CD14-positive monocyte (primary cell): ENCODE data around the gene DACT2. TPM values are rescaled to one million over a fixed set of nuclear protein-coding genes. Genes with fewer than 3 reads are reported as not detected.

Experiments used
- DNase-seq, 3 donors: peaks; one replicate each; pipeline ENCODE4 v3.0.0-alpha.2; 2011 to 2022
- H2AFZ ChIP-seq: 2 replicates; pipeline ENCODE4 v1.6.0; 2012; ENCODE audit warnings: mild to moderate bottlenecking, low read depth, low read length, inconsistent platforms; ENCODE audit not compliant: insufficient read depth, poor library complexity, severe bottlenecking
- H3K27ac ChIP-seq, 2 donors: 1 replicate in 1 of 2; 2 replicates in 1 of 2; pipeline ENCODE4 v1.5.1; 2012 to 2013; ENCODE audit warnings: low read length in 2 of 2, control low read depth in 1 of 2, inconsistent platforms in 1 of 2, low read depth in 1 of 2, mild to moderate bottlenecking in 1 of 2
- H3K27me3 ChIP-seq, 2 donors: one replicate each; pipeline versions ENCODE4 v1.6.0 to v1.6.1; 2011 to 2013; ENCODE audit warnings: low read length in 2 of 2; ENCODE audit not compliant: control insufficient read depth in 2 of 2, insufficient read depth in 2 of 2
- H3K36me3 ChIP-seq, 2 donors: replicated peaks in 1 of 2; 1 replicate in 1 of 2; 2 replicates in 1 of 2; pipeline versions ENCODE4 v1.5.1 to v1.6.1; 2012 to 2013; ENCODE audit warnings: low read length in 2 of 2, control low read depth in 1 of 2, inconsistent platforms in 1 of 2, mild to moderate bottlenecking in 1 of 2; ENCODE audit not compliant: insufficient read depth in 2 of 2, control insufficient read depth in 1 of 2
- H3K4me1 ChIP-seq, 2 donors: 1 replicate in 1 of 2; 2 replicates in 1 of 2; pipeline versions ENCODE4 v1.5.1 to v1.6.1; 2012 to 2013; ENCODE audit warnings: low read length in 2 of 2, control low read depth in 1 of 2, inconsistent platforms in 1 of 2, mild to moderate bottlenecking in 1 of 2, moderate library complexity in 1 of 2; ENCODE audit not compliant: insufficient read depth in 2 of 2, control insufficient read depth in 1 of 2
- H3K4me2 ChIP-seq: replicated peaks from 2 replicates; pipeline ENCODE3; 2012; ENCODE audit warnings: low read length, moderate library complexity, mild to moderate bottlenecking; ENCODE audit not compliant: poor library complexity, severe bottlenecking; ENCODE audit errors: extremely low read depth
- H3K4me3 ChIP-seq, 3 experiments: fragments of 200-600 bp in 1 of 3; sonication (generic) in 1 of 3; replicated peaks in 1 of 3; 1 replicate in 2 of 3; 2 replicates in 1 of 3; pipeline ENCODE4 v1.5.1; 2011 to 2013; ENCODE audit warnings: low read length in 3 of 3, mild to moderate bottlenecking in 3 of 3, control low read depth in 2 of 3, low read depth in 2 of 3, inconsistent platforms in 1 of 3, moderate library complexity in 1 of 3
- H3K79me2 ChIP-seq: 2 replicates; pipeline ENCODE4 v1.6.0; 2012; ENCODE audit warnings: mild to moderate bottlenecking, control low read depth, inconsistent platforms, low read length, moderate library complexity; ENCODE audit not compliant: insufficient read depth
- H3K9ac ChIP-seq: 2 replicates; pipeline ENCODE4 v1.6.0; 2017; ENCODE audit warnings: low read length, mild to moderate bottlenecking; ENCODE audit not compliant: insufficient read depth, poor library complexity, severe bottlenecking
- H3K9me3 ChIP-seq, 2 donors: replicated peaks in 1 of 2; 1 replicate in 1 of 2; 2 replicates in 1 of 2; pipeline versions ENCODE4 v1.5.1 to v1.6.1; 2012 to 2013; ENCODE audit warnings: low read length in 2 of 2, control low read depth in 1 of 2; ENCODE audit not compliant: control insufficient read depth in 1 of 2, insufficient read depth in 1 of 2
- H4K20me1 ChIP-seq: 2 replicates; pipeline ENCODE4 v1.6.0; 2012; ENCODE audit warnings: mild to moderate bottlenecking, low read length, control low read depth, moderate library complexity; ENCODE audit not compliant: insufficient read depth
- H3K27ac Mint-ChIP-seq, 7 donors: one replicate each; pipeline ENCODE4 v1.8.0; 2020; ENCODE audit warnings: mild to moderate bottlenecking in 7 of 7, mixed read lengths in 7 of 7, moderate library complexity in 6 of 7, inconsistent platforms in 2 of 7
- H3K27me3 Mint-ChIP-seq, 3 donors: one replicate each; pipeline ENCODE4 v1.8.0; 2021 to 2022; ENCODE audit warnings: low read depth in 3 of 3, mild to moderate bottlenecking in 3 of 3, mixed read lengths in 3 of 3, moderate library complexity in 3 of 3, inconsistent platforms in 1 of 3
- H3K36me3 Mint-ChIP-seq, 2 donors: one replicate each; pipeline ENCODE4 v1.8.0; 2020; ENCODE audit warnings: mixed read lengths in 2 of 2, inconsistent platforms in 1 of 2, mild to moderate bottlenecking in 1 of 2
- H3K4me1 Mint-ChIP-seq: one replicate; pipeline ENCODE4 v1.8.0; 2020; ENCODE audit warnings: mild to moderate bottlenecking, mixed read lengths
- H3K4me3 Mint-ChIP-seq, 2 donors: one replicate each; pipeline ENCODE4 v1.8.0; 2020; ENCODE audit warnings: mild to moderate bottlenecking in 2 of 2, mixed read lengths in 2 of 2, moderate library complexity in 1 of 2
- H3K9me3 Mint-ChIP-seq, 7 donors: one replicate each; pipeline ENCODE4 v1.8.0; 2020 to 2022; ENCODE audit warnings: mixed read lengths in 7 of 7, mild to moderate bottlenecking in 6 of 7, moderate library complexity in 6 of 7, inconsistent platforms in 2 of 7
- CTCF ChIP-seq: fragments of 200-600 bp; IDR thresholded peaks from one replicate; pipeline ENCODE4 v1.8.0; 2022; ENCODE audit warnings: antibody characterized with exemption, mild to moderate bottlenecking
- WGBS: methylation state at CpG from one replicate; pipeline ENCODE4 v1.1.5; 2013; ENCODE audit warnings: missing lambda C conversion rate; ENCODE audit not compliant: insufficient coverage; 5-methylcytosine and 5-hydroxymethylcytosine counted together
- intact Hi-C, 2 donors: fragments of 100-400 bp; cut with micrococcal nuclease; formaldehyde crosslinking; loops; one replicate each; pipeline versions ENCODE4 v1.15.0 to v1.15.1; 2023
- polyA plus RNA-seq, 3 donors: library from polyadenylated mRNA; depleted of rRNA in 1 of 3; unstranded in 2 of 3; stranded (reverse) in 1 of 3; fragments of 300-500 nt in 2 of 3; fragments of >200 nt in 1 of 3; fragmentation: Illumina TruSeq in 2 of 3; gene quantifications; 1 replicate in 2 of 3; 2 replicates in 1 of 3; pipeline ENCODE4 v1.2.3, GENCODE V29; 2012 to 2021

Gene DACT2
- polyA plus RNA-seq, 3 donors: not detected

- no peaks in the 10 kb centered on the region for H3K36me3 ChIP-seq
- Mint-ChIP-seq H3K27ac (no peak overlapping the region), H3K9me3 (peaks cover 0 to 6% (median 3%) of the 10 kb centered on the region in 7 donors), H3K4me3 (no peak overlapping the region), H3K27me3 (peaks cover 0 to 3% (median 3%) of the 10 kb centered on the region in 3 donors), H3K4me1 (no peaks in the 10 kb centered on the region), H3K36me3 (no peaks in the 10 kb centered on the region)
- H3K79me2 ChIP-seq: no peaks in the 10 kb centered on the region
- no peak for TF ChIP-seq CTCF
- no peak overlapping the region for H3K4me3 ChIP-seq
- peaks cover 0 to 2% of the 10 kb centered on the region in 2 donors for H3K9me3 ChIP-seq
- H4K20me1 ChIP-seq: no peaks in the 10 kb centered on the region
- no peak for DNase-seq
- intact Hi-C loops: no loop called here
- H3K9ac ChIP-seq: no peak overlapping the region
- H3K27ac ChIP-seq: no peak overlapping the region
- H3K4me2 ChIP-seq: no peak overlapping the region
- WGBS: 56% methylated on average over 9 of the region's 13 CpGs
- H3K4me1 ChIP-seq: no peaks in the 10 kb centered on the region
- no peaks in the 10 kb centered on the region for H3K27me3 ChIP-seq
- H2AFZ ChIP-seq: no peak overlapping the region
These were observed 12.4 kb upstream of the DACT2 start for GRCh38 chr6:168332020-168332419.

GRCh38 chr6:168331058-168331457, 11.5 kb upstream of the DACT2 start:
- TF ChIP-seq CTCF: no peak
- Histone ChIP-seq H3K4me3 (no peak overlapping the region), H3K4me2 (no peak overlapping the region), H3K9ac (no peak overlapping the region), H2AFZ (no peak overlapping the region), H3K4me1 (no peaks in the 10 kb centered on the region), H3K36me3 (no peaks in the 10 kb centered on the region), H3K79me2 (no peaks in the 10 kb centered on the region), H3K9me3 (peaks cover 0 to 2% of the 10 kb centered on the region in 2 donors), H4K20me1 (no peaks in the 10 kb centered on the region), H3K27me3 (no peaks in the 10 kb centered on the region), H3K27ac (no peak overlapping the region)
- H3K4me1 Mint-ChIP-seq: no peaks in the 10 kb centered on the region
- DNase-seq: no peak
- intact Hi-C loops: no loop called here
- WGBS: 93% methylated on average over 3 of the region's 4 CpGs
- no peak overlapping the region for H3K27ac Mint-ChIP-seq
- H3K9me3 Mint-ChIP-seq: peaks cover 0 to 6% (median 4%) of the 10 kb centered on the region in 7 donors
- no peak overlapping the region for H3K4me3 Mint-ChIP-seq
- peaks cover 0 to 3% (median 2%) of the 10 kb centered on the region in 3 donors for H3K27me3 Mint-ChIP-seq
- H3K36me3 Mint-ChIP-seq: no peaks in the 10 kb centered on the region
